Astrocyte (in vitro differentiated cells and primary cell): Measurements from ENCODE around the gene PAK2. TPM values are rescaled to one million over a fixed set of nuclear protein-coding genes. Genes with fewer than 3 reads are reported as not detected.
"Not testable (repeated sequence)": the region's sequence is repeated elsewhere in the genome, so short reads cannot be mapped to it uniquely, and the experiment has no call there.

ENCODE experiments used
- DNase-seq: peaks from one replicate; pipeline ENCODE4 v3.0.0-alpha.2; 2010; ENCODE audit warnings: low read depth
- FAIRE-seq: peaks from 2 replicates; lab custom pipeline; 2011; peaks lifted over from hg19 to GRCh38; lab: Jason Lieb, UNC
- H2AFZ ChIP-seq: 2 replicates; pipeline ENCODE4 v1.6.0; 2012; ENCODE audit warnings: low read depth, low read length, inconsistent platforms
- H3K27ac ChIP-seq: 2 replicates; pipeline ENCODE4 v1.5.1; 2011; ENCODE audit warnings: low read depth, low read length, inconsistent platforms
- H3K27me3 ChIP-seq: 2 replicates; pipeline ENCODE4 v1.6.0; 2011; ENCODE audit warnings: low read length, inconsistent platforms; ENCODE audit not compliant: insufficient read depth
- H3K36me3 ChIP-seq: 2 replicates; pipeline ENCODE4 v1.5.1; 2011; ENCODE audit warnings: low read length, inconsistent platforms; ENCODE audit not compliant: insufficient read depth
- H3K4me1 ChIP-seq: 2 replicates; pipeline ENCODE4 v1.5.1; 2011; ENCODE audit warnings: low read length, inconsistent platforms; ENCODE audit not compliant: insufficient read depth
- H3K4me2 ChIP-seq: 2 replicates; pipeline ENCODE4 v1.6.0; 2012; ENCODE audit warnings: low read length, inconsistent platforms
- H3K4me3 ChIP-seq: 2 replicates; pipeline ENCODE4 v1.5.1; 2011; ENCODE audit warnings: low read depth, mild to moderate bottlenecking, low read length, inconsistent platforms; ENCODE audit not compliant: insufficient read depth
- H3K79me2 ChIP-seq: 2 replicates; pipeline ENCODE4 v1.6.0; 2012; ENCODE audit warnings: mild to moderate bottlenecking, low read length, inconsistent platforms; ENCODE audit not compliant: insufficient read depth
- H3K9ac ChIP-seq: 2 replicates; pipeline ENCODE4 v1.6.0; 2012; ENCODE audit warnings: mild to moderate bottlenecking, low read length, inconsistent platforms
- H3K9me3 ChIP-seq: 2 replicates; pipeline ENCODE4 v1.5.1; 2012; ENCODE audit warnings: low read depth, mild to moderate bottlenecking, low read length, inconsistent platforms; ENCODE audit not compliant: insufficient read depth
- H4K20me1 ChIP-seq: 2 replicates; pipeline ENCODE4 v1.6.0; 2012; ENCODE audit warnings: low read length, inconsistent platforms; ENCODE audit not compliant: insufficient read depth
- H3K27ac Mint-ChIP-seq: one replicate; pipeline ENCODE4 v1.8.0; 2021; ENCODE audit warnings: mild to moderate bottlenecking, mixed read lengths; ENCODE audit not compliant: unreplicated experiment
- H3K27me3 Mint-ChIP-seq: one replicate; pipeline ENCODE4 v1.8.0; 2021; ENCODE audit warnings: low read depth, mixed read lengths; ENCODE audit not compliant: unreplicated experiment
- H3K36me3 Mint-ChIP-seq: one replicate; pipeline ENCODE4 v1.8.0; 2021; ENCODE audit warnings: low read depth, mixed read lengths; ENCODE audit not compliant: unreplicated experiment
- H3K4me1 Mint-ChIP-seq: one replicate; pipeline ENCODE4 v1.8.0; 2021; ENCODE audit warnings: low read depth, mixed read lengths; ENCODE audit not compliant: unreplicated experiment
- H3K4me3 Mint-ChIP-seq: one replicate; pipeline ENCODE4 v1.8.0; 2021; ENCODE audit warnings: mild to moderate bottlenecking, moderate library complexity, mixed read lengths; ENCODE audit not compliant: unreplicated experiment
- H3K9me3 Mint-ChIP-seq: one replicate; pipeline ENCODE4 v1.8.0; 2021; ENCODE audit warnings: mild to moderate bottlenecking, mixed read lengths; ENCODE audit not compliant: unreplicated experiment
- EZH2 ChIP-seq: IDR thresholded peaks from 2 replicates; pipeline ENCODE4 v1.6.1; 2012; ENCODE audit warnings: mild to moderate bottlenecking, low read length, inconsistent platforms; ENCODE audit not compliant: insufficient read depth
- total RNA-seq: library from RNA; stranded (reverse); gene quantifications from 2 replicates; pipeline ENCODE4 v1.2.1, GENCODE V29; 2021
- TF ChIP-seq, protein P1 (sequence below): IDR thresholded peaks from 2 replicates; pipeline ENCODE4 v1.5.1; 2011; ENCODE audit warnings: low read depth, mild to moderate bottlenecking, inconsistent platforms, low read length, moderate library complexity; ENCODE audit not compliant: insufficient read depth

The PAK2 gene
- total RNA-seq, 1 donor from 2014 or later: 124 TPM

DNA sequence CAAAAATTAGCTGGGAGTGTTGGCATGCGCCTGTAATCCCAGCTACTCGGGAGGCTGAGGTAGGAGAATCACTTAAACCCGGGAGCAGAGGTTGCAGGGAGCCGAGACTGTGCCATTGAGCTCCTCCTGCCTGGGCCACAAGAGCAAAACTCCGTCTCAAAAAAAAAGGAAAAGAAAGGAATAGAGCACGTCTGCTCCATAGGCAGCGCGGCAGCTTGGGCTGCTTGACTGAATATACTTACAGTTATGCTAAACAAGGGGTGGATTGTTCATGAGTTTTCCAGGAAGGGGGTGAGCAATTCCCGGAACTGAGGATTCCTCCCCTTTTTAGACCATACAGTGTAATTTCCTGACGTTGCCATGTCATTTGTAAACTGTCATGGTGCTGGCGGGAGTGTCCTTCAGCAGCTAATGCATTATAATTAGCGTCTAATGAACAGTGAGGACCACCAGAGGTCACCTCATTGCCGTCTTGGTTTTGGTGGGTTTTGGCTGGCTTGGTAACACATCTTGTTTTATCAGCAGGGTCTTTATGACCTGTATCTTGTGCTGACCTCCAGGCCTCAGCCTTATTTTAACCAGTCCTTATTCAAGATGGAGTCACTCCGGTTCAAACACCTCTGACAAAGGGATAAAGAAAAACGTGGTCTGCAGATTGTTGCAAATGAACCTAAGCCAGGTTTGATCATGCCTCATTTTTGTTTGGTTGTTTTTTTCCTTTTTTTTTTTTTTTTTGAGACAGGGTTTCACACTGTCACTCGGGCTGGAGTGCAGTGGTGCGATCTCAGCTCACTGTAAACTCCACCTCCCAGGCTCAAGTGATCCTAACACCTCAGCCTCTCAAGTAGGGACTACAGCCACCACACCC lies 103.1 kb downstream of the PAK2 start:
- H3K27me3 Mint-ChIP-seq: no peaks in the 10 kb centered on the region
- Histone ChIP-seq H3K4me2 (no peak overlapping the region), H3K27ac (no peak overlapping the region), H3K9ac (no peak overlapping the region), H3K79me2 (no peaks in the 10 kb centered on the region), H3K4me1 (no peaks in the 10 kb centered on the region), H3K9me3 (no peaks in the 10 kb centered on the region), H3K27me3 (no peaks in the 10 kb centered on the region), H4K20me1 (no peaks in the 10 kb centered on the region), H2AFZ (no peak overlapping the region), H3K4me3 (no peak overlapping the region), H3K36me3 (no peaks in the 10 kb centered on the region)
- FAIRE-seq (no peak), DNase-seq (no peak)
- no peak overlapping the region for H3K27ac Mint-ChIP-seq
- TF ChIP-seq, protein P1, sequence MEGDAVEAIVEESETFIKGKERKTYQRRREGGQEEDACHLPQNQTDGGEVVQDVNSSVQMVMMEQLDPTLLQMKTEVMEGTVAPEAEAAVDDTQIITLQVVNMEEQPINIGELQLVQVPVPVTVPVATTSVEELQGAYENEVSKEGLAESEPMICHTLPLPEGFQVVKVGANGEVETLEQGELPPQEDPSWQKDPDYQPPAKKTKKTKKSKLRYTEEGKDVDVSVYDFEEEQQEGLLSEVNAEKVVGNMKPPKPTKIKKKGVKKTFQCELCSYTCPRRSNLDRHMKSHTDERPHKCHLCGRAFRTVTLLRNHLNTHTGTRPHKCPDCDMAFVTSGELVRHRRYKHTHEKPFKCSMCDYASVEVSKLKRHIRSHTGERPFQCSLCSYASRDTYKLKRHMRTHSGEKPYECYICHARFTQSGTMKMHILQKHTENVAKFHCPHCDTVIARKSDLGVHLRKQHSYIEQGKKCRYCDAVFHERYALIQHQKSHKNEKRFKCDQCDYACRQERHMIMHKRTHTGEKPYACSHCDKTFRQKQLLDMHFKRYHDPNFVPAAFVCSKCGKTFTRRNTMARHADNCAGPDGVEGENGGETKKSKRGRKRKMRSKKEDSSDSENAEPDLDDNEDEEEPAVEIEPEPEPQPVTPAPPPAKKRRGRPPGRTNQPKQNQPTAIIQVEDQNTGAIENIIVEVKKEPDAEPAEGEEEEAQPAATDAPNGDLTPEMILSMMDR: no peak
- TF ChIP-seq EZH2: no peak
- H3K9me3 Mint-ChIP-seq: peaks cover 2% of the 10 kb centered on the region
- H3K4me3 Mint-ChIP-seq: no peak overlapping the region
- no peaks in the 10 kb centered on the region for H3K4me1 Mint-ChIP-seq
- H3K36me3 Mint-ChIP-seq: no peaks in the 10 kb centered on the region

DNA sequence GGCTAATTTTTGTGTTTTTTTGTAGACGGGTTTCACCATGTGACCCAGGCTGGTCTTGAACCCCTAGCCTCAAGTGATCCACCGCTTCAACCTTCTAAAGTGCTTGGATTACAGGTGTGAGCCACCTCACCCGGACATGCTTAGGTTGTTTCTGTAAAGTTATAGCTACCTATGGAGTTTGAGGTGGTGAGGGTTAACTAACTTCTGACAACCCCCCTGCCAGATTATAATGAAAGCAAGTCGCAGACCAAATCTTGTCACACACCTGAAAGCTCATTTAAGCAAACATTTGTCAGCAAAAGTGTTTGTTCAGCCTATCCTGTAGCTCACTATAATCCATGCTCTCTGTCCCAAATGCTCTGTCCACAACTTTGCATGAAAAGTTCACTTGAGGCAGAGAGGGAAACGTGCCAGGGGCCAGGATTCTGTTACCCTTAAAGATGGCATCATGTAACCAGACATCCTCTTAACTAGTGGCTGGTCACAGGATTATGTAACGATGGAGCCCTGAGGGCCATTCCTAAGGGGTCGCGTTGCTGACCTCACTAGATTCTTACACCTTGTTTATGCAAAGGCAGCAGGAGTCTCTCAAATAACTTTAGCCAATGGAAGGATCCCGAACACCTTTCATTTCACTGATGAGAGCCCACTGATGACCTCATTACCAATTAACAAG lies 103.9 kb downstream of the PAK2 start:
- H3K79me2 ChIP-seq: no peaks in the 10 kb centered on the region
- peaks cover 2% of the 10 kb centered on the region for H3K9me3 Mint-ChIP-seq
- H3K9me3 ChIP-seq: no peaks in the 10 kb centered on the region
- no peak overlapping the region for H3K4me2 ChIP-seq
- H3K36me3 ChIP-seq: no peaks in the 10 kb centered on the region
- DNase-seq: no peak
- H3K27ac ChIP-seq: no peak overlapping the region
- H3K27me3 Mint-ChIP-seq: no peaks in the 10 kb centered on the region
- H3K9ac ChIP-seq: no peak overlapping the region
- no peak overlapping the region for H3K4me3 ChIP-seq
- no peaks in the 10 kb centered on the region for H3K36me3 Mint-ChIP-seq
- no peak overlapping the region for H2AFZ ChIP-seq
- H3K4me3 Mint-ChIP-seq: no peak overlapping the region
- no peaks in the 10 kb centered on the region for H4K20me1 ChIP-seq
- TF ChIP-seq, protein P1: no peak
- TF ChIP-seq EZH2: no peak
- no peaks in the 10 kb centered on the region for H3K27me3 ChIP-seq
- no peaks in the 10 kb centered on the region for H3K4me1 ChIP-seq
- no peak overlapping the region for H3K27ac Mint-ChIP-seq
- no peaks in the 10 kb centered on the region for H3K4me1 Mint-ChIP-seq
- FAIRE-seq: no peak

DNA sequence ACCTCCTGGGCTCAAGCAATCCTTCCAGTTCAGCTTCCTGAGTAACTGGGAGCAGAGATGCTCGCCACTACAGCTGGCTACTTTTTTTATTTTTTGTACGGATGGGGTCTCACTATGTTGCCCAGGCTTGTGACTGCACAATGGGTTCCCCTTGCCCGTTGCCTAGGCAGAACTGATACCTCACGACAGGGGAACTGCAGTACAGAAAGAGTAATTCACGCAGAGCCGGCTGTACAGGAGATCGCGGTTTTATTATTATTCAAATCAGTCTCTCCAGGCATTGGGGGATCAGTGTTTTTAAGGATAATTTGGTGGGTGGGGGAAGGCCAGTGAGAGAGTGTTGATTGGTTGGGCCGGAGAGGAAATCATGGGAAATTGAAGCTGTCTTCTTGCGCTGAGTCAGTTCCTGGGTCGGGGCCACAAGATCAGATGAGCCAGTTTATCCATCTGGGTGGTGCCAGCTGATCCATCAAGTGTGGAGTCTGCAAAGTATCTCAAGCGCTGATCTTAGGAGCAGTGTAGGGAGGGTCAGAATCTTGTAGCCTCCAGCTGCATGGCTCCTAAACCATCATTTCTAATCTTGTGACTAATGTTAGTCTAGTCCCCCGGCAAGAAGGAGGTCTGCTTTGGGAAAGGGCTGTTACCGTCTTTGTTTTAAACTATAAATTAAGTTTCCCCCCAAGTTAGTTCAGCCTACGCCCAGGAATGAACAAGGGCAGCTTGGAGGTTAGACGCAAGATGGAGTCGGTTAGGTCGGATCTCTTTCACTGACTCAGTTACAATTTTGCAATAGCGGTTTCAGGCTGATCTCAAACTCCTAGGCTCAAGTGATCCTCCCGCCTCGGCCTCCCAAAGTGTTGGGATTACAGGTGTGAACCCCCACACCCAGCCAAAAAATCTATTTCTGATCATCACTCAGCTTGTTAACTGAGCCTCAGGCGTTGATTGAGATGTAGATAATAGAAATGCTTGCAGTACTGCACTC lies 104.9 kb downstream of the PAK2 start:
- H3K9me3 ChIP-seq, H3K36me3 Mint-ChIP-seq, H3K27me3 ChIP-seq, FAIRE-seq, H3K9ac ChIP-seq, H3K27me3 Mint-ChIP-seq, DNase-seq, H3K4me3 ChIP-seq, H2AFZ ChIP-seq, H3K79me2 ChIP-seq, H4K20me1 ChIP-seq, H3K4me1 Mint-ChIP-seq, H3K9me3 Mint-ChIP-seq, H3K36me3 ChIP-seq, H3K4me1 ChIP-seq, H3K4me3 Mint-ChIP-seq, H3K27ac ChIP-seq: not testable (repeated sequence)
- peak overlapping the region; percentile 26 for H3K27ac Mint-ChIP-seq
- H3K4me2 ChIP-seq: peak overlapping the region; percentile 5

DNA sequence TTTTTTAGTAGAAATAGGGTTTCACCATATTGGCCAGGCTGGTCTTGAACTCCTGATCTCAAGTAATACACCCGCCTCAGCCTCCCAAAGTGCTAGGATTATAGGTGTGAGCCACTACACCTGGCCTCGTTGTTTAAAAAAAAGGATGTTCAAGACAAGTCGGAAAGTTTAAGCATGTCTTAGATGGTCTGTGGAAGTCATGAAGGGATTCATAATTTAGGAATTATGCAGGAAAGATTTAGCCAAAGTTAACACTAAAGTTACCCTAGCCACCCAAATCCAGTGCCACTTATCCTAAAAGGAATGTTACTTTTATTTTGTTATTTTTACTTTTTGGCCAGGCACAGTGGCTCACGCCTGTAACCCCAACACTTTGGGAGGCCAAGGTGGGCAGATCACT lies 108.7 kb downstream of the PAK2 start:
- not testable (repeated sequence) for H3K27me3 Mint-ChIP-seq, FAIRE-seq, H3K4me2 ChIP-seq, H3K27ac ChIP-seq, H3K4me1 Mint-ChIP-seq, H3K4me1 ChIP-seq, H3K36me3 ChIP-seq, H3K9me3 Mint-ChIP-seq, H3K79me2 ChIP-seq, H4K20me1 ChIP-seq, H3K36me3 Mint-ChIP-seq, H3K27me3 ChIP-seq, H3K9me3 ChIP-seq, H3K4me3 ChIP-seq, H2AFZ ChIP-seq, DNase-seq, H3K9ac ChIP-seq, H3K27ac Mint-ChIP-seq, H3K4me3 Mint-ChIP-seq
